ENCODE data around the gene COL9A3. TPM values are rescaled to one million over a fixed set of nuclear protein-coding genes. Genes with fewer than 3 reads are reported as not detected.
A peak's percentile ranks its signal among the peaks of the same experiment; 100 is the strongest.

COL9A3 gene
- total RNA-seq, 1 donor from 2014 or later, result 1.8 TPM

DNA sequence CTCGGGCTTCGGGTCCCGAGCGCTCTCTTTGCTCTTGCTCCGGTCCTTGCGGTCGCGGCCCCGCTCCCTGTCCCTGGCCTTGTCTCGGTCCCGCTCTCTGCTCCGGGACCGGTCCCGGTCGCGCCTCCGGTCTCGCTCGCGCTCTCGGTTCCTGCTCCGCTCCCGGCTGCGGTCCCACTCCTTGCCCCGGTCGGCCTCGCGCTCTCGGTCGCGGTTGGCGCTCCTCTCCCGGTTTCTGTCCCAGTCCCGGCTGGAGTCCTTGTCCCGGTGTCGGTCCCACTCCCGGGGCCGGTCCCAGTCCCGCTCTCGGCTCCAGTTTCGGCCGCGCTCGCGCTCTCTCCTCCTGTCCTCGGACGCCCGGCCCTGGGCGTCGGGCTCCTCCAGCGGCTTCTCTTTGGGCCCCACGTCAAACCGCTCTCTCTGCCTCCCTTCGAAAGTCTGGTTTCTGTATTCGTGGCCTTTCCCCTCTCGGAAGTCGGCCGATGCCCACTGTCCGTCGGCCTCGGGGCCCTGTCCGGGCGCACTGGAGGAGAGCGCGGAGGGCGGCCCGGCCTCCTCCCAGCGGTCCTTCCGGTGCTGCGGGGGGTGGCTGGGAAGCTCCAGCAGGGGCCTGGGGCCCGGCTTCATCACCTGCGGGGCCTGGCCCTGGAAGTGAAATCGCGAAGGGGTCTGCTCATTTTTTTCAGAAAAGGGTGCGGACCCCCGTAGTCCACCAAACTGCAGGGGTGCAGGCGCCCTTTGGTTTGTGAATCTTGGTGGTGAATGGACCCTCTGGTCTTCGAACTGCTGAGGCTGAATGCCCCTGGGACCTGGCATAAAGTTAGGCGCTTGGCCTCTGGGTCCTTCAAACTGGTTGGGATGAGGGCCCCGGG lies 62.7 kb downstream of the COL9A3 start:
- Mint-ChIP-seq H3K9me3 (ENCODE audit: unreplicated experiment) (no peaks in the 10 kb centered on the region), H3K27me3 (ENCODE audit: unreplicated experiment) (peaks cover 6% of the 10 kb centered on the region), H3K27ac (ENCODE audit: unreplicated experiment) (no peak overlapping the region), H3K4me1 (ENCODE audit: unreplicated experiment) (peaks cover 23% of the 10 kb centered on the region), H3K36me3 (ENCODE audit: low read depth, unreplicated experiment) (peaks cover 10% of the 10 kb centered on the region), H3K4me3 (ENCODE audit: unreplicated experiment) (no peak overlapping the region)
- no peak for DNase-seq (ENCODE audit: low spot score)
- TF ChIP-seq, protein P1, sequence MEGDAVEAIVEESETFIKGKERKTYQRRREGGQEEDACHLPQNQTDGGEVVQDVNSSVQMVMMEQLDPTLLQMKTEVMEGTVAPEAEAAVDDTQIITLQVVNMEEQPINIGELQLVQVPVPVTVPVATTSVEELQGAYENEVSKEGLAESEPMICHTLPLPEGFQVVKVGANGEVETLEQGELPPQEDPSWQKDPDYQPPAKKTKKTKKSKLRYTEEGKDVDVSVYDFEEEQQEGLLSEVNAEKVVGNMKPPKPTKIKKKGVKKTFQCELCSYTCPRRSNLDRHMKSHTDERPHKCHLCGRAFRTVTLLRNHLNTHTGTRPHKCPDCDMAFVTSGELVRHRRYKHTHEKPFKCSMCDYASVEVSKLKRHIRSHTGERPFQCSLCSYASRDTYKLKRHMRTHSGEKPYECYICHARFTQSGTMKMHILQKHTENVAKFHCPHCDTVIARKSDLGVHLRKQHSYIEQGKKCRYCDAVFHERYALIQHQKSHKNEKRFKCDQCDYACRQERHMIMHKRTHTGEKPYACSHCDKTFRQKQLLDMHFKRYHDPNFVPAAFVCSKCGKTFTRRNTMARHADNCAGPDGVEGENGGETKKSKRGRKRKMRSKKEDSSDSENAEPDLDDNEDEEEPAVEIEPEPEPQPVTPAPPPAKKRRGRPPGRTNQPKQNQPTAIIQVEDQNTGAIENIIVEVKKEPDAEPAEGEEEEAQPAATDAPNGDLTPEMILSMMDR (IDR thresholded peaks at IDR 0.05; ENCODE audit: unreplicated experiment), result no peak

DNA sequence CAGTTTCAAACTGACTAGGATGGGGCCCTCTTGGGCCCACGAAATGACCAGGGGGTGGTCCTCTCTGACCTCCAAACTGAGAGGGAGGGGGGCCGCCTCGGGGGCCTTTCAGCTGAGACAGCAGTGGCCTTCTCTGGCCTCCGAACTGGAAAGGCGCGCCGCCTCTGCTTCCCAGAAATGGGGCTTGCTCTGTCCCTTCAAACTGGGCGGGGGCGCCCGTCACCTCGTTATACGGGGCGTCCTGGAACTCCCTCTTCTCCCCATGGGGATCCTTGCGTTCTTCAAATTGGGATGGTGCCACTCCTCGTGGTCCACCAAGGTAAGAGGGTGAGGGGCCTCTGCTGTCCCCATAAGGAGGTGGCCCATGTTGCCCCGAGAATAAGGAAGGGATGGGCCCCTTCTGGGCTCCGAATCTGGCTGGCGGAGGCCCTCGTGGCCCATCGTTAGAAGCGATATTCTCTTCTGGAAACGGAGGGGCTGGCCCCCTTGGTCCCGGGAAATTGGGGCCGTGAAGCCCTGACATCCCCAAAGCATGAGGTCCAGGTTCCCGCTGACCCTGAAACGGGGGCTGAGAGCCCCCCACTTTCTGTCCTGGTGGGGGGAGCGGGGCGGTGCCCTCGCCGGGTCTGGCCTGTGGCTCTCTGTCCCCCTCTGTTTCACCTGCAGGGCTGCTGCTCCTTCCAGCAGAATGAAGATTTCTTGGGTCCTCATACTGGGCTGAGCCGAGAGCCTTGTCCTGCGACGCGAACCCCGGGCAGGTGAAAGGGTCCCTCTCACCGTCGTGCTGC lies 63.5 kb downstream of the COL9A3 start:
- Mint-ChIP-seq H3K4me3 (ENCODE audit: unreplicated experiment) (no peak overlapping the region), H3K36me3 (ENCODE audit: low read depth, unreplicated experiment) (peaks cover 10% of the 10 kb centered on the region), H3K27ac (ENCODE audit: unreplicated experiment) (no peak overlapping the region), H3K9me3 (ENCODE audit: unreplicated experiment) (no peaks in the 10 kb centered on the region), H3K4me1 (ENCODE audit: unreplicated experiment) (peaks cover 19% of the 10 kb centered on the region), H3K27me3 (ENCODE audit: unreplicated experiment) (peaks cover 4% of the 10 kb centered on the region)
- TF ChIP-seq, protein P1 (IDR thresholded peaks at IDR 0.05; ENCODE audit: unreplicated experiment), result no peak
- DNase-seq (ENCODE audit: low spot score), result no peak

DNA sequence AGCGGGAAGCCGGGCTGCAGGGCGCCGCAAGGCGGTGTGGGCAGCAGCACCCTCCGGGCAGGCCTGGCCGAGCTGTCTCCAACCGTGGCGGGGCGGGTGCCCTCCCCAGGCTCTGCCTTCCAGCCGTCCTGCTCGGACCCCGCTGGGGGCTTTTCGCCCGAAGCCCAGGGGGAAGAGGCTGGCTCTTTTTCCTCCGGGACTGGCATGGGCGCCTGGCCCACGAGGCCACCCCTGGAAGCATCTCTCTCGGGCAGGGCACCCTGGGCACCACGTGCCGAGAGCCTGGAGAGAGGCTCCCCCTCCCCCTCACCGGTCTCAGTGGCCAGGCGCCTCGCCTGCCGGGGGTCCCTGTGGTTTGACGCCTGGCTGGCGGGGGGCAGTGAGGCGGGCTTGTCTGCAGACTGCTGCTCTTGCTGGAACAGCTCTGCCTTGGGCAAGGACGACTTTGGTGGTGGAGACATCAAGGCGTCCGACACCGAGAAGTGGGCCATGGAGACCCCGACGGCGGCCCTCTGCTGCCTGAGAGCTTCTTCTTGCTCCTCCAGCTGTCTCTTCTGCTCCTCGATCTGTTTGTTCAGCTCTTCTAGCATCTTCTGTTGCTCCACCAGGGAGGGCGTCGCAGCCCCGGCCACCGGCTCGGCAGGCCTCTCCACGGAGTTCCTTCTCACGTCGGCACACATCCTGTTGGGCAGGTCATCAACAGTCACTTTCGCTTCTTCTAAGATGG lies 64.2 kb downstream of the COL9A3 start:
- peaks cover 10% of the 10 kb centered on the region for H3K36me3 Mint-ChIP-seq (ENCODE audit: low read depth, unreplicated experiment)
- H3K27ac Mint-ChIP-seq (ENCODE audit: unreplicated experiment), result no peak overlapping the region
- TF ChIP-seq, protein P1 (IDR thresholded peaks at IDR 0.05; ENCODE audit: unreplicated experiment), result no peak
- peaks cover 12% of the 10 kb centered on the region for H3K4me1 Mint-ChIP-seq (ENCODE audit: unreplicated experiment)
- no peak for DNase-seq (ENCODE audit: low spot score)
- peak overlapping the region; percentile 57 for H3K4me3 Mint-ChIP-seq (ENCODE audit: unreplicated experiment)
- peaks cover 4% of the 10 kb centered on the region for H3K27me3 Mint-ChIP-seq (ENCODE audit: unreplicated experiment)
- no peaks in the 10 kb centered on the region for H3K9me3 Mint-ChIP-seq (ENCODE audit: unreplicated experiment)

DNA sequence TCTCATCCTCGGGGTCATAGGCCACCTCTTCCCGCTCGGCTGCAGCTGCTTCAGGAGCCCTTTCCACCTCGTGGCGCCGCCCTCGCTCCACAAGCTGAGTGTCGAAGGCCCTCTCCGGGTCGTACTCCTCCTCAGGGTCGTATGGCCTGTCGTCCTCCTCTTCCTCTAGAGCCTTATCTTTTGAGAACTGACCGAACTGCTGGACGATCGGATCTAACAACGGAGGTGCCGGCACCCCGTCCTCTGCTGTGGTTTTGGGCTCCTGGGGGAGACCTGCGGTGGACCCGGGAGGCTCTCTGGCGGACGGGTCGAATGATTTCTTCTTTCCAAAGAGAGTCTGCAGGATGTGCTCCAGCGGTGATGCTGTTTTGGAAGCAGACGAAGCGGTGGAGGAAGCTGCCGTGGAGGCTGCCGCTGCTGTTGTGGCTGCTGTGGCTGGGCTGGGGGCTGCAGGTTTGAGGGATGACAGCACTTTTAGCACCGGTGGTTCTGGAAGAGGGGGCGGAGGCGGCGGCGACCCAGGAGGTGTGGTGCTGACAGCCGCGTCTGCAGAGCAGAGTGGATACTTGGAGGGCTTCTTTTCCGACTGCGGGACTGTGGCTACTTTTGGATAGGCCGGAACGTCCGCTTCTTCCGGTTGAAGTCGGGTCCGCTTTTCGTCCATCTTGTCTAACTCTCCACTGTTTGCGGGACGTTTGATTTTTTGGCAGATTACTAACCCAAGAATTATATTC lies 65.0 kb downstream of the COL9A3 start:
- peak overlapping the region; percentile 57 for H3K4me3 Mint-ChIP-seq (ENCODE audit: unreplicated experiment)
- H3K27ac Mint-ChIP-seq (ENCODE audit: unreplicated experiment), result peak overlapping the region; percentile 57
- H3K4me1 Mint-ChIP-seq (ENCODE audit: unreplicated experiment), result peaks cover 11% of the 10 kb centered on the region
- no peak for DNase-seq (ENCODE audit: low spot score)
- H3K27me3 Mint-ChIP-seq (ENCODE audit: unreplicated experiment), result no peaks in the 10 kb centered on the region
- TF ChIP-seq, protein P1 (IDR thresholded peaks at IDR 0.05; ENCODE audit: unreplicated experiment), result no peak
- H3K9me3 Mint-ChIP-seq (ENCODE audit: unreplicated experiment), result no peaks in the 10 kb centered on the region
- H3K36me3 Mint-ChIP-seq (ENCODE audit: low read depth, unreplicated experiment), result peaks cover 17% of the 10 kb centered on the region

Data from endothelial cell (in vitro differentiated cells).